ENCODE measurements around the gene WDR48.

- TF ChIP-seq EP300 (IDR thresholded peaks at IDR 0.05): no peak
- TF ChIP-seq POLR2AphosphoS5 (IDR thresholded peaks at IDR 0.05): no peak
- TF ChIP-seq CTCF (IDR thresholded peaks at IDR 0.05): no peak
Measured at GRCh38 chr3:39106281-39106811, 54.5 kb downstream of the WDR48 start.

Data from suprapubic skin (tissue), 4 donors.